HepG2 (cell line): ENCODE data around the gene CS. TPM values are rescaled to one million over a fixed set of nuclear protein-coding genes. Genes with fewer than 3 reads are reported as not detected.

Experiments
- ATF7-NPFF ChIP-seq: sonication (generic); formaldehyde crosslinking; IDR thresholded peaks from 2 replicates; pipeline ENCODE4 v1.8.1; 2023; ENCODE audit warnings: mild to moderate bottlenecking, low read depth, missing genetic modification reagents, moderate library complexity
- HDAC1 ChIP-seq: sonication (generic); formaldehyde crosslinking; IDR thresholded peaks from 2 replicates; pipeline ENCODE4 v1.5.1; 2020; ENCODE audit warnings: mild to moderate bottlenecking, missing genetic modification reagents
- KLF15 ChIP-seq: sonication (generic); formaldehyde crosslinking; IDR thresholded peaks from 2 replicates; pipeline ENCODE4 v1.8.1; 2023; ENCODE audit warnings: borderline replicate concordance, mild to moderate bottlenecking, inconsistent platforms, missing genetic modification reagents, mixed read lengths
- MED1 ChIP-seq: sonication (generic); formaldehyde crosslinking; IDR thresholded peaks from 2 replicates; pipeline ENCODE4 v1.4.0; 2020; ENCODE audit warnings: missing genetic modification reagents
- POLR2AphosphoS2 ChIP-seq: IDR thresholded peaks from 2 replicates; pipeline ENCODE4 v1.6.1; 2011; ENCODE audit warnings: low read depth, low read length, improper control_type of control experiment
- POLR2AphosphoS5 ChIP-seq: IDR thresholded peaks from 2 replicates; pipeline ENCODE4 v1.6.1; 2012; ENCODE audit warnings: low read depth, low read length
- PRMT3 ChIP-seq: sonication (generic); formaldehyde crosslinking; IDR thresholded peaks from 2 replicates; pipeline ENCODE4 v1.8.1; 2022; ENCODE audit warnings: low read depth, mild to moderate bottlenecking, moderate library complexity, missing genetic modification reagents, borderline replicate concordance
- RORA ChIP-seq: sonication (generic); formaldehyde crosslinking; IDR thresholded peaks from 2 replicates; pipeline ENCODE4 v1.5.0; 2020; ENCODE audit warnings: mild to moderate bottlenecking, missing genetic modification reagents, moderate library complexity
- SAFB2 ChIP-seq: sonication (generic); formaldehyde crosslinking; IDR thresholded peaks from 2 replicates; pipeline ENCODE4 v1.5.1; 2020; ENCODE audit warnings: missing genetic modification reagents, low read depth, mild to moderate bottlenecking, borderline replicate concordance
- ZBTB7A ChIP-seq: sonication (generic); formaldehyde crosslinking; IDR thresholded peaks from 2 replicates; pipeline ENCODE4 v1.8.0; 2022; ENCODE audit warnings: mild to moderate bottlenecking, missing genetic modification reagents
- ZFP82 ChIP-seq: sonication (generic); formaldehyde crosslinking; IDR thresholded peaks from 2 replicates; pipeline ENCODE4 v1.5.1; 2020; ENCODE audit warnings: mild to moderate bottlenecking, missing genetic modification reagents, borderline replicate concordance
- ZMAT3 ChIP-seq: sonication (generic); formaldehyde crosslinking; conservative IDR thresholded peaks from 2 replicates; pipeline ENCODE4 v1.7.0; 2021; ENCODE audit warnings: missing genetic modification reagents
- ZNF207 ChIP-seq: fragments of 450-650 bp; IDR thresholded peaks from 2 replicates; pipeline ENCODE4 v1.6.1; 2016; ENCODE audit warnings: antibody characterized with exemption, borderline replicate concordance
- ZNF264 ChIP-seq: sonication (generic); formaldehyde crosslinking; IDR thresholded peaks from 2 replicates; pipeline ENCODE4 v1.4.0; 2020; ENCODE audit warnings: missing genetic modification reagents
- ZNF337 ChIP-seq: sonication (generic); formaldehyde crosslinking; IDR thresholded peaks from 2 replicates; pipeline ENCODE4 v1.5.1; 2020; ENCODE audit warnings: missing genetic modification reagents, low read depth, mild to moderate bottlenecking, borderline replicate concordance
- ZNF496 ChIP-seq: sonication (generic); formaldehyde crosslinking; IDR thresholded peaks from 2 replicates; pipeline ENCODE4 v1.8.1; 2023; ENCODE audit warnings: mild to moderate bottlenecking, moderate library complexity, missing genetic modification reagents; ENCODE audit not compliant: insufficient replicate concordance
- ZNF574 ChIP-seq: sonication (generic); formaldehyde crosslinking; IDR thresholded peaks from 2 replicates; pipeline ENCODE4 v1.4.0; 2020; ENCODE audit warnings: missing genetic modification reagents
- ZNF777 ChIP-seq: sonication (generic); formaldehyde crosslinking; IDR thresholded peaks from 2 replicates; pipeline ENCODE4 v1.4.0; 2020; ENCODE audit warnings: missing genetic modification reagents
- ZNF788 ChIP-seq: sonication (generic); formaldehyde crosslinking; IDR thresholded peaks from 2 replicates; pipeline ENCODE4 v1.5.0; 2020; ENCODE audit warnings: mild to moderate bottlenecking, missing genetic modification reagents, borderline replicate concordance
- ZNF841 ChIP-seq: sonication (generic); formaldehyde crosslinking; IDR thresholded peaks from 2 replicates; pipeline ENCODE4 v1.8.1; 2023; ENCODE audit warnings: missing genetic modification reagents, borderline replicate concordance
- ZNF883 ChIP-seq: sonication (generic); formaldehyde crosslinking; IDR thresholded peaks from 2 replicates; pipeline ENCODE4 v1.5.1; 2020; ENCODE audit warnings: mild to moderate bottlenecking, missing genetic modification reagents; ENCODE audit errors: not compliant biosample characterization
- ZSCAN31 ChIP-seq: sonication (generic); formaldehyde crosslinking; IDR thresholded peaks from 2 replicates; pipeline ENCODE4 v1.5.0; 2020; ENCODE audit warnings: low read depth, mild to moderate bottlenecking, missing genetic modification reagents
- polyA plus RNA-seq, 8 experiments: library from polyadenylated mRNA; depleted of rRNA in 3 of 8; stranded (reverse) in 7 of 8; unstranded in 1 of 8; fragments of >200 nt; fragmentation: Illumina TruSeq in 4 of 8; extraction: Trizol in 4 of 8; gene quantifications; 2 replicates each; pipeline versions ENCODE4 v1.2.1 to v1.2.3, GENCODE V29; 2011 to 2016; ENCODE audit warnings: low read depth in 4 of 8, missing spikeins in 1 of 8, mixed read lengths in 1 of 8; ENCODE audit not compliant: insufficient read depth in 1 of 8
- total RNA-seq, 5 experiments: library from RNA; depleted of rRNA; stranded (reverse); fragments of >200 nt; fragmentation: Illumina TruSeq; extraction: Trizol; gene quantifications; 2 replicates each; pipeline ENCODE4 v1.2.3, GENCODE V29; 2016; ENCODE audit warnings: low read depth in 1 of 5
- TF ChIP-seq, protein P1 (sequence below): sonication (generic); formaldehyde crosslinking; IDR thresholded peaks from 2 replicates; pipeline ENCODE4 v1.5.1; 2020; ENCODE audit warnings: mild to moderate bottlenecking, missing genetic modification reagents, moderate library complexity

CS gene
- total and polyA plus RNA-seq, 2 of the 13 experiments (the other 11 are each of a cell fraction or from before 2014, with no cell fraction given), result 173 to 175 TPM

DNA sequence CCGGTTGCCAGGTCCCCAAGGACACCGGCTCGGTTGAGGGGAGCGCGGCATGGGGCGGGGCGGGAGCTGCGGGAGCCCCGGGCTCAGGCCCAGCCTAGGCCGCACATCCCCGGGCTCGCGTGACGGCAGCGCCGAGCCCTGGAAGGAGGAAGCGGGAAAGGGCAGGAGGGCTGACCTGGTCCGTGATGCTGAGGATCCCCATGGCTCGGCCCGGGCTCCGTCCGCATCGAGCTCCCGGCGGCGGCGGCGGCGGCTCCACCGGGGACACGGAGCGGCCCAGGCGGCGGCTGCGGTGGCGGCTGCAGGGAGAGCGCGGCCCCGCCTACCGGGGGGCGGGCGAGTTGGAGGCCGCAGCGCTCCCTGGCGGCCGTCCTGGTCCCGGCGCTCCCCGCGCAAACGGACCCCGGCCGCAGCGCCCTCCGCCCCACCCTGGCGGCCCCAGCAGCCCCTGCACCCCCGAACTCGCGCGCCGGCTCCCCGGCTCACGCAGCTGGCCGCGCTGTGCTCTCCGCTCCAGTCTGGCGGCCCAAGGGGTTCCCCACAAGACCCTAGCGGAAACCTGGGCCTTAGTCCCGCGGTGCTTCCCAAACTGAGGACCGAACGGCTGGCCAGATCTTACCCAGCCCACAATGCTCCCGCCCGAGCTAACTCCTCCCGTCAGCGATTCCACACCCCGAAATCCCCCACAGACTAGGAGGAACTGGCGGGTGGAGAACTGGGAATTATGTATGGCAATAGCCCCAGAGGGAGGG lies 41.9 kb downstream of the CS start, which contains the start of gene ANKRD52 (continued):
- TF ChIP-seq ZMAT3 (0 out of 2 replicates have a peak, but pooled peaks have one; percentile 57), ZNF264 (CRISPR knock-in tag) (no peak), PRMT3 (CRISPR knock-in tag) (0 out of 2 replicates have a peak, but pooled peaks have one; percentile 23), ZNF777 (peak; percentile 15; the same call in 1 of the 2 replicates), ATF7-NPFF (CRISPR knock-in tag) (peak; percentile 84; the same call in 1 of the 2 replicates), MED1 (CRISPR knock-in tag) (peak; percentile 34), ZNF496 (no peak), SAFB2 (peak; percentile 84; the same call in 1 of the 2 replicates), ZNF574 (CRISPR knock-in tag) (peak; percentile 62; the same call in 1 of the 2 replicates), ZNF841 (0 out of 2 replicates have a peak, but pooled peaks have one; percentile 31), ZBTB7A (CRISPR knock-in tag) (peak; percentile 33; the same call in 1 of the 2 replicates), ZNF337 (CRISPR knock-in tag) (no peak), KLF15 (CRISPR knock-in tag) (no peak), ZNF207 (no peak), RORA (no peak), POLR2AphosphoS5 (peak; percentile 53; the same call in 1 of the 2 replicates), ZFP82 (CRISPR knock-in tag) (peak; percentile 80; the same call in 1 of the 2 replicates), POLR2AphosphoS2 (no peak), HDAC1 (CRISPR knock-in tag) (peak; percentile 58; the same call in 1 of the 2 replicates), ZNF788 (CRISPR knock-in tag) (peak; percentile 22; the same call in 1 of the 2 replicates), ZSCAN31 (CRISPR knock-in tag) (peak; percentile 50; the same call in 1 of the 2 replicates), ZNF883 (CRISPR knock-in tag) (peak; percentile 64)
- TF ChIP-seq, protein P1, sequence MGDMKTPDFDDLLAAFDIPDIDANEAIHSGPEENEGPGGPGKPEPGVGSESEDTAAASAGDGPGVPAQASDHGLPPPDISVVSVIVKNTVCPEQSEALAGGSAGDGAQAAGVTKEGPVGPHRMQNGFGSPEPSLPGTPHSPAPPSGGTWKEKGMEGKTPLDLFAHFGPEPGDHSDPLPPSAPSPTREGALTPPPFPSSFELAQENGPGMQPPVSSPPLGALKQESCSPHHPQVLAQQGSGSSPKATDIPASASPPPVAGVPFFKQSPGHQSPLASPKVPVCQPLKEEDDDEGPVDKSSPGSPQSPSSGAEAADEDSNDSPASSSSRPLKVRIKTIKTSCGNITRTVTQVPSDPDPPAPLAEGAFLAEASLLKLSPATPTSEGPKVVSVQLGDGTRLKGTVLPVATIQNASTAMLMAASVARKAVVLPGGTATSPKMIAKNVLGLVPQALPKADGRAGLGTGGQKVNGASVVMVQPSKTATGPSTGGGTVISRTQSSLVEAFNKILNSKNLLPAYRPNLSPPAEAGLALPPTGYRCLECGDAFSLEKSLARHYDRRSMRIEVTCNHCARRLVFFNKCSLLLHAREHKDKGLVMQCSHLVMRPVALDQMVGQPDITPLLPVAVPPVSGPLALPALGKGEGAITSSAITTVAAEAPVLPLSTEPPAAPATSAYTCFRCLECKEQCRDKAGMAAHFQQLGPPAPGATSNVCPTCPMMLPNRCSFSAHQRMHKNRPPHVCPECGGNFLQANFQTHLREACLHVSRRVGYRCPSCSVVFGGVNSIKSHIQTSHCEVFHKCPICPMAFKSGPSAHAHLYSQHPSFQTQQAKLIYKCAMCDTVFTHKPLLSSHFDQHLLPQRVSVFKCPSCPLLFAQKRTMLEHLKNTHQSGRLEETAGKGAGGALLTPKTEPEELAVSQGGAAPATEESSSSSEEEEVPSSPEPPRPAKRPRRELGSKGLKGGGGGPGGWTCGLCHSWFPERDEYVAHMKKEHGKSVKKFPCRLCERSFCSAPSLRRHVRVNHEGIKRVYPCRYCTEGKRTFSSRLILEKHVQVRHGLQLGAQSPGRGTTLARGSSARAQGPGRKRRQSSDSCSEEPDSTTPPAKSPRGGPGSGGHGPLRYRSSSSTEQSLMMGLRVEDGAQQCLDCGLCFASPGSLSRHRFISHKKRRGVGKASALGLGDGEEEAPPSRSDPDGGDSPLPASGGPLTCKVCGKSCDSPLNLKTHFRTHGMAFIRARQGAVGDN (CRISPR knock-in tag), result peak; percentile 79
